Osteocyte (in vitro differentiated cells): ENCODE measurements around the gene WDR83. TPM values are rescaled to one million over a fixed set of nuclear protein-coding genes. Genes with fewer than 3 reads are reported as not detected.
"Not testable (repeated sequence)": the region's sequence is repeated elsewhere in the genome, so short reads cannot be mapped to it uniquely, and the experiment has no call there.

Experiments
- DNase-seq: peaks from one replicate; pipeline ENCODE4 v3.0.0; 2021; ENCODE audit warnings: mixed read lengths; ENCODE audit not compliant: unreplicated experiment; ENCODE audit errors: extremely low spot score
- H3K27ac Mint-ChIP-seq: one replicate; pipeline ENCODE4 v1.8.0; 2021; ENCODE audit warnings: mild to moderate bottlenecking, mixed read lengths; ENCODE audit not compliant: unreplicated experiment
- H3K27me3 Mint-ChIP-seq: one replicate; pipeline ENCODE4 v1.8.0; 2021; ENCODE audit warnings: mixed read lengths; ENCODE audit not compliant: unreplicated experiment
- H3K36me3 Mint-ChIP-seq: one replicate; pipeline ENCODE4 v1.8.0; 2021; ENCODE audit warnings: mixed read lengths; ENCODE audit not compliant: unreplicated experiment
- H3K4me1 Mint-ChIP-seq: one replicate; pipeline ENCODE4 v1.8.0; 2021; ENCODE audit warnings: mixed read lengths; ENCODE audit not compliant: unreplicated experiment
- H3K4me3 Mint-ChIP-seq: one replicate; pipeline ENCODE4 v1.8.0; 2021; ENCODE audit warnings: mild to moderate bottlenecking, moderate library complexity, mixed read lengths; ENCODE audit not compliant: unreplicated experiment
- H3K9me3 Mint-ChIP-seq: one replicate; pipeline ENCODE4 v1.8.0; 2021; ENCODE audit warnings: mixed read lengths; ENCODE audit not compliant: unreplicated experiment
- total RNA-seq: library from RNA; stranded (reverse); gene quantifications from 2 replicates; pipeline ENCODE4 v1.2.1, GENCODE V29; 2021
- TF ChIP-seq, protein P1 (sequence below): fragments of 200-600 bp; sonication (generic); IDR thresholded peaks from 2 replicates; pipeline ENCODE4 v1.5.0; 2021; ENCODE audit warnings: antibody characterized with exemption, mild to moderate bottlenecking, moderate library complexity

The WDR83 gene
- total RNA-seq, 1 donor from 2014 or later = 12.4 TPM

DNA sequence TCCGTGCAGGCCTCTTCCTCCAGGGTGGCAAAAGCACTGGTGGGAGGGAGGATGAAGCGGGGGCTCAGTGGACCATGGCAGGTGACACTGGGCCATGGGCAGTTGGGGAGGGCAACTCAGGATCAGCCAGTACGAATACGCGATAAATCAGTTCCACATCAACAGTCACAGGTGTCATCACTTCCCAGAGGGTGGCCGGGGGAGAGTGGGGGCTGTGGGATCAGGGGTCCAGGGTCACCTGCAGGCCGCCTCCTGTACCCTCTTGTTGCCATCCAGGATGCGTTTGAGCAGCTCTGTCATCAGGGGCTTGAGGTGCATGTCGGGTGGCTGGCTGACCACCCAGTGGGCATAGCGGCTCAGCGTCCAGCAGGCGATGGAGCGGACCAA, 39.7 kb downstream of the WDR83 start:
- no peak for DNase-seq
- no peaks in the 10 kb centered on the region for H3K27me3 Mint-ChIP-seq
- TF ChIP-seq, protein P1, sequence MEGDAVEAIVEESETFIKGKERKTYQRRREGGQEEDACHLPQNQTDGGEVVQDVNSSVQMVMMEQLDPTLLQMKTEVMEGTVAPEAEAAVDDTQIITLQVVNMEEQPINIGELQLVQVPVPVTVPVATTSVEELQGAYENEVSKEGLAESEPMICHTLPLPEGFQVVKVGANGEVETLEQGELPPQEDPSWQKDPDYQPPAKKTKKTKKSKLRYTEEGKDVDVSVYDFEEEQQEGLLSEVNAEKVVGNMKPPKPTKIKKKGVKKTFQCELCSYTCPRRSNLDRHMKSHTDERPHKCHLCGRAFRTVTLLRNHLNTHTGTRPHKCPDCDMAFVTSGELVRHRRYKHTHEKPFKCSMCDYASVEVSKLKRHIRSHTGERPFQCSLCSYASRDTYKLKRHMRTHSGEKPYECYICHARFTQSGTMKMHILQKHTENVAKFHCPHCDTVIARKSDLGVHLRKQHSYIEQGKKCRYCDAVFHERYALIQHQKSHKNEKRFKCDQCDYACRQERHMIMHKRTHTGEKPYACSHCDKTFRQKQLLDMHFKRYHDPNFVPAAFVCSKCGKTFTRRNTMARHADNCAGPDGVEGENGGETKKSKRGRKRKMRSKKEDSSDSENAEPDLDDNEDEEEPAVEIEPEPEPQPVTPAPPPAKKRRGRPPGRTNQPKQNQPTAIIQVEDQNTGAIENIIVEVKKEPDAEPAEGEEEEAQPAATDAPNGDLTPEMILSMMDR = no peak
- H3K9me3 Mint-ChIP-seq = no peaks in the 10 kb centered on the region
- peaks cover 39% of the 10 kb centered on the region for H3K36me3 Mint-ChIP-seq
- H3K27ac Mint-ChIP-seq = no peak overlapping the region
- no peak overlapping the region for H3K4me3 Mint-ChIP-seq
- H3K4me1 Mint-ChIP-seq = no peaks in the 10 kb centered on the region

DNA sequence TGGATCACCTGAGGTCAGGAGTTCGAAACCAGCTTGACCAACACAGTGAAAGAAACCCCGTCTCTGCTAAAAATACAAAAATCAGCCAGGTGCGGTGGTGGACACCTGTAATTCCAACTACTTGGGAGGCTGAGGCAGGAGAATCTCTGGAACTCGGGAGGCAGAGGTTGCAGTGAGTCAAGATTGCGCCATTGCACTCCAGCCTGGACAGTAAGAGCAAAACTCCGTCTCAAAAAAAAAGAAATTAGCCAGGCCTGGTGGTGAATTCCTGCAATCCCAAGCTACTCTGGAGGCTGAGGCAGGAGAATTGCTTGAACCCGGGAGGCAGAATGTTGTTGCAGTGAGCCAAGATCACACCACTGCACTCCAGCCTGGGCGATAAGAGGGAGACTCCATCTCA, 42.0 kb downstream of the WDR83 start:
- H3K4me1 Mint-ChIP-seq = no peaks in the 10 kb centered on the region
- DNase-seq = no peak
- no peaks in the 10 kb centered on the region for H3K9me3 Mint-ChIP-seq
- peaks cover 31% of the 10 kb centered on the region for H3K36me3 Mint-ChIP-seq
- no peaks in the 10 kb centered on the region for H3K27me3 Mint-ChIP-seq
- no peak overlapping the region for H3K27ac Mint-ChIP-seq
- TF ChIP-seq, protein P1 = no peak
- no peak overlapping the region for H3K4me3 Mint-ChIP-seq

DNA sequence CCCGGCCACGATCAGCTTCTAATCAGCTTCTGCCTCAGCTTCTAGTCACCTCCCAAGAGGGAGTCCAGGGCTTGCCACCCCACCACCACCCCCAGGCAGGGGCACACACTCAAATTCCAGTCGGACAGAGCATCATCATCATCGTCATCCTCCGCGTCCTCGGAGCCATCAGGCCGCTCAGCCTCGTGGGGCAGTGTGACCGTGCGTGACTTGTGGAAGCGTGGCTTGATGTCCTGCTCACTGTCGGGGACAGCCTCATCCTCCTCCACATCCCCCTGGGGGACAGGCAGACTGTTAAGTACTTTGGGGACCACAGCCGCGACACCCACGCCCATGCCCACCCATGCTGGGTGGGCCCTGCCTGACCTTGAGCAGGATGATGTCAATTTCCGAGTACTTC, 44.6 kb downstream of the WDR83 start:
- no peaks in the 10 kb centered on the region for H3K9me3 Mint-ChIP-seq
- TF ChIP-seq, protein P1 = no peak
- no peak for DNase-seq
- H3K27me3 Mint-ChIP-seq = no peaks in the 10 kb centered on the region
- H3K4me3 Mint-ChIP-seq = no peak overlapping the region
- H3K4me1 Mint-ChIP-seq = no peaks in the 10 kb centered on the region
- H3K27ac Mint-ChIP-seq = no peak overlapping the region
- peaks cover 20% of the 10 kb centered on the region for H3K36me3 Mint-ChIP-seq

DNA sequence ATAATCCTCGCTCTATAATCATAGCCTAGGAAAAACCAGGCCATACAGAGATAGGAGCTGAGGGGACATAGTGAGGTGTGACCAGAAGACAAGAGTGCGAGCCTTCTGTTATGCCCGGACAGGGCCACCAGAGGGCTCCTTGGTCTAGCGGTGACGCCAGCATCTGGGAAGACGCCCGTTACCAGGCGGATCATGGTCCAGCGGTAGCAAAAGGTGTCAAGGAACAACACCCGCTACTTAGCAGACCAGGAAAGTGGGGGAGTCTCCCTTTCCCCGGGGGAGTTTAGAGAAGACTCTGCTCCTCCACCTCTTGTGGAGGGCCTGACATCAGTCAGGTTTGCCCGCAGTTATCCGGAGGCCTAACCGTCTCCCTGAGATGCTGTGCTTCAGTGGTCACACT, 45.5 kb downstream of the WDR83 start:
- H3K36me3 Mint-ChIP-seq = peaks cover 20% of the 10 kb centered on the region
- TF ChIP-seq, protein P1 = peak; percentile 53
- not testable (repeated sequence) for H3K4me3 Mint-ChIP-seq, H3K27ac Mint-ChIP-seq, H3K9me3 Mint-ChIP-seq, H3K4me1 Mint-ChIP-seq, H3K27me3 Mint-ChIP-seq, DNase-seq

DNA sequence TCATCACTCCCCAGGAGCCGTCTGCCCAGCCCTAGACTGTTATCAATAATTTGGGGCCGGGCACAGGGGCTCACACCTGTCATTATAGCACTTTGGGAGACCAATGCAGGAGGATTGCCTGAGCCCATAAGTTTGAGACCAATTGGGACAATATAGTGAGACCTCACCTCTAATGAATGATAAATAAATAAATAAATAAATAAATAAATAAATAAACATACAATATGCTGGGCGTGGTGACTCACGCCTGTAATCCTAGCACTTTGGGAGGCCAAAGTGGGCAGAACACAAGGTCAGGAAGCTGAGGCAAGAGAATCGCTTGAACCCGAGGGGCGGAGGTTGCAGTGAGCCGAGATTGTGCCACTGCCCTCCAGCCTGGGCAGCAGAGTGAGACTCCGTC, 46.7 kb downstream of the WDR83 start:
- peaks cover 20% of the 10 kb centered on the region for H3K36me3 Mint-ChIP-seq
- not testable (repeated sequence) for DNase-seq, H3K27ac Mint-ChIP-seq, H3K4me3 Mint-ChIP-seq, H3K27me3 Mint-ChIP-seq, H3K4me1 Mint-ChIP-seq, H3K9me3 Mint-ChIP-seq

DNA sequence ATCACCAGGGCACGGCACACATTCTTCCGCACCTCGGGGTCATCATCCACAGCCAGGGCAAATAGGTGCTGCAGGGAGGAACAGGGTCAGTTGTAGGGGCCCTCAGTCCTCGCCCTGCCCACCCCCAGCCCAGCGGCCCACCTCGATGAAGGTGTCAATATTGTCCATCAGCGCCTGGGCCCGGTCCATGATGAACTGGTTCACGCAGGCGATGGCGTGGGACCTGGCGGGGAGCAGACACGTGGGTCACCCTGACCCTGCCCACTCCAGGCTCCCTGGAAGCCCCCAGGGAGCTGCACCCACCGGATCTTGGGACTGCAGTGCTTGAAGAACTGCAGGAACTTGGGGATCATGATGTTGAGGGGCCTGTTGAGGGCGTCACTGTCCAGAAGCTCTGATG, 48.5 kb downstream of the WDR83 start:
- H3K4me3 Mint-ChIP-seq = no peak overlapping the region
- TF ChIP-seq, protein P1 = no peak
- peaks cover 3% of the 10 kb centered on the region for H3K4me1 Mint-ChIP-seq
- H3K27ac Mint-ChIP-seq = no peak overlapping the region
- peaks cover 25% of the 10 kb centered on the region for H3K36me3 Mint-ChIP-seq
- no peaks in the 10 kb centered on the region for H3K9me3 Mint-ChIP-seq
- no peak for DNase-seq
- H3K27me3 Mint-ChIP-seq = no peaks in the 10 kb centered on the region
